ENCODE measurements around the gene PCSK1. TPM values are rescaled to one million over a fixed set of nuclear protein-coding genes. Genes with fewer than 3 reads are reported as not detected.
A peak's percentile ranks its signal among the peaks of the same experiment; 100 is the strongest.

PCSK1 gene
- total and polyA plus RNA-seq, 2 of the 4 experiments (the other 2 are of a cell fraction), result not detected

- Histone ChIP-seq H3K9me1 (ENCODE audit: insufficient read depth, low read length) (no peaks in the 10 kb centered on the region), H3K9ac (ENCODE audit: low read depth, low read length) (no peak overlapping the region), H3K23ac (ENCODE audit: low read depth, low read length) (no peak overlapping the region), H4K20me1 (ENCODE audit: insufficient read depth, low read length) (no peaks in the 10 kb centered on the region), H2AK9ac (replicated peaks; ENCODE audit: low read depth, low read length, poor library complexity) (no peak overlapping the region), H3K36me3 (ENCODE audit: control insufficient read depth, insufficient read depth, low read length) (no peaks in the 10 kb centered on the region), H3K9me3 (ENCODE audit: control insufficient read depth, insufficient read depth, low read length) (no peaks in the 10 kb centered on the region), H2AK5ac (ENCODE audit: low read depth, low read length) (no peak overlapping the region), H3K79me1 (ENCODE audit: low read depth in 1 of 2, low read length in 2 of 2) (no peaks in the 10 kb centered on the region), H3K56ac (ENCODE audit: extremely low read depth, insufficient read depth, low read length) (no peak overlapping the region), H2BK15ac (ENCODE audit: low read depth, low read length) (no peak overlapping the region), H2BK20ac (ENCODE audit: low read depth, low read length) (no peak overlapping the region), H3K18ac (ENCODE audit: low read depth, low read length) (no peak overlapping the region), H3K27ac (ENCODE audit: insufficient read depth, low read length) (no peak overlapping the region), H4K91ac (ENCODE audit: insufficient read depth, low read depth, low read length) (no peak overlapping the region), H2BK120ac (ENCODE audit: low read depth, low read length) (no peak overlapping the region), H3K4me2 (ENCODE audit: low read depth, low read length) (no peak overlapping the region), H3K27me3 (ENCODE audit: control insufficient read depth, insufficient read depth, low read length) (no peaks in the 10 kb centered on the region), H4K5ac (ENCODE audit: low read depth, low read length) (no peak overlapping the region), H4K8ac (ENCODE audit: low read depth in 2 of 2, low read length in 2 of 2) (no peak overlapping the region), H2AFZ (replicated peaks; ENCODE audit: low read length, poor library complexity) (no peak overlapping the region), H3K4ac (ENCODE audit: low read depth, low read length) (no peak overlapping the region), H3K4me1 (ENCODE audit: control insufficient read depth, insufficient read depth, low read length) (0 out of 2 replicates have a peak, but pooled peaks cover 5% of the 10 kb centered on the region), H3K14ac (replicated peaks; ENCODE audit: low read depth, low read length) (no peak overlapping the region), H3K4me3 (ENCODE audit: insufficient read depth, low read depth, low read length) (no peak overlapping the region), H2BK5ac (ENCODE audit: low read depth, low read length, poor library complexity, severe bottlenecking) (no peak overlapping the region)
- in situ Hi-C loops (cut with MboI; ENCODE audit: low sequenced_read_pairs) (no loop called here), intact Hi-C loops (cut with micrococcal nuclease) (no loop called here), dilution Hi-C loops (cut with HindIII; ENCODE audit: low sequenced_read_pairs, unreplicated experiment) (no loop called here)
- peak; percentile 80 for TF ChIP-seq CEBPB (IDR thresholded peaks at IDR 0.05; ENCODE audit: low read depth, low read length)
- TF ChIP-seq CHD1 (IDR thresholded peaks at IDR 0.05; ENCODE audit: low read depth, low read length), result no peak
- WGBS, 2 experiments (ENCODE audit: extremely low coverage in 2 of 2, insufficient read length in 1 of 2), result no CpG with 5 or more reads among the region's 2 CpGs
- no peak for DNase-seq
- CTCF ChIA-PET, result interaction anchor here (1.0 to 1.1 kb wide), 2 partner anchors 235 to 251 kb away, joined by 3 to 4 read pairs; no protein-coding TSS in a partner anchor
- ATAC-seq (ENCODE audit: low read depth), result no peak
- POLR2A ChIA-PET (ENCODE audit: unreplicated experiment), result no interaction called here
- BruUV-seq (replicated peaks), result no TSS peak
Observed at GRCh38 chr5:96350678-96351077, 82.4 kb downstream of the PCSK1 start.
